Measurements from ENCODE around the gene POR.

Gene POR

DNA sequence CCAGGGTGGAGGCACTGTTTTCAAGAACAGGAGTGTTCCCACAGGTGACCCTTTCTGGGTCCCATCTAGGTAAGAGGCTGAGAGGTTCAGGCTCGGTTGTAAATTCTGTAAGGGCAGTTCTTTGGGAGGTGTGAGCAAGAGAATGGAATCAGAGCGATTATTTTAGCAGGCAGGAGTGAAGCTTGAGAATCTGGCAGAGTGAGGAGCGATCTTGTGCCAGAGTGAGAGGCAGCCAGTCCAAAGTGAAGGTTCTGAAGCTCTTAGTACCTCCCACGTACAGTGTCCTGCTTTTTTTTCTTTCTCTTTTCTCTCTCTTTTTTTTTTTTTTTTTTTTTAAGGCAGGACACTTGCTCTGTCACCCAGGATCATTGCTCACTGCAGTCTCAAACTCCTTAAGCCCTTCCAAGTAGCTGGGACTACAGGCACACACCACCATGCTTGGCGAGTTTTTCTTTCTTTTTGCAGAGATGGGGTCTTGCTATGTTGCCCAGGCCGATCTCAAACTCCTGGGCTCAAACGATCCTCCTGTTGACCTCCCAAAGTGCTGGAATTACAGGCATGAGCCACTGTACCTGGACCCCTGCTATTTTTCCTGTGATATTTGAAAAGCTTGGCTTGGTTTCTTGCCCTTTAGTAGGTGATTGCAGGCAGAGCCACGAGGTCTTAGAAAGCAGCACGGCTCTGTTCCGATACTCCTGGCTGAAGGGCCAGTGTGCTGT lies 10.9 kb downstream of the POR start:
- TF ChIP-seq EZH2phosphoT487 (IDR thresholded peaks at IDR 0.05; ENCODE audit: borderline replicate concordance) = no peak
- TF ChIP-seq CTCF (conservative IDR thresholded peaks at IDR 0.05; ENCODE audit: low read length) = no peak

GRCh38 chr7:75928568-75928914 lies 13.6 kb downstream of the POR start:
- Histone ChIP-seq H3F3A (ENCODE audit: low read depth) (peaks cover 3% of the 10 kb centered on the region; the same call in 1 of the 2 replicates), H3K9me2 (replicated peaks; ENCODE audit: low read depth, low read length) (no peaks in the 10 kb centered on the region), H3K79me2 (ENCODE audit: insufficient read depth, low read length) (no peaks in the 10 kb centered on the region; the same call in 1 of the 2 replicates), H3K9ac (ENCODE audit: low read depth, low read length, poor library complexity, severe bottlenecking) (no peak overlapping the region), H3K36me3 (ENCODE audit: insufficient read depth, low read length) (no peaks in the 10 kb centered on the region), H4K20me1 (ENCODE audit: insufficient read depth, low read length, poor library complexity, severe bottlenecking) (no peaks in the 10 kb centered on the region), H2AFZ (ENCODE audit: low read length) (no peak overlapping the region), H3K4me2 (ENCODE audit: low read depth, low read length, poor library complexity, severe bottlenecking) (peak overlapping the region; percentile 36), H3K4me1 (ENCODE audit: insufficient read depth, low read length, poor library complexity, severe bottlenecking) (peaks cover 9% of the 10 kb centered on the region), H3K9me3 (ENCODE audit: insufficient read depth, low read depth, low read length) (no peaks in the 10 kb centered on the region), H3K27me3 (ENCODE audit: insufficient read depth, low read length, poor library complexity, severe bottlenecking) (no peaks in the 10 kb centered on the region), H3K4me3 (ENCODE audit: low read length, poor library complexity, severe bottlenecking) (no peak overlapping the region)
- TF ChIP-seq EZH2phosphoT487 (IDR thresholded peaks at IDR 0.05; ENCODE audit: borderline replicate concordance) (no peak), CTCF (conservative IDR thresholded peaks at IDR 0.05; ENCODE audit: low read length) (no peak)

More for the DNA sequence above, 10.9 kb downstream of the POR start:
- no peaks in the 10 kb centered on the region for H3K9me2 ChIP-seq (replicated peaks; ENCODE audit: low read depth, low read length)
- H3K4me3 ChIP-seq (ENCODE audit: low read length, poor library complexity, severe bottlenecking) = no peak overlapping the region
- no peak overlapping the region for H2AFZ ChIP-seq (ENCODE audit: low read length)
- no peaks in the 10 kb centered on the region for H3K36me3 ChIP-seq (ENCODE audit: insufficient read depth, low read length)
- no peak overlapping the region for H3K4me2 ChIP-seq (ENCODE audit: low read depth, low read length, poor library complexity, severe bottlenecking)
- peaks cover 9% of the 10 kb centered on the region for H3K4me1 ChIP-seq (ENCODE audit: insufficient read depth, low read length, poor library complexity, severe bottlenecking)
- no peak overlapping the region for H3K9ac ChIP-seq (ENCODE audit: low read depth, low read length, poor library complexity, severe bottlenecking)
- H4K20me1 ChIP-seq (ENCODE audit: insufficient read depth, low read length, poor library complexity, severe bottlenecking) = peaks cover 3% of the 10 kb centered on the region
- H3F3A ChIP-seq (ENCODE audit: low read depth) = peaks cover 3% of the 10 kb centered on the region; the same call in 1 of the 2 replicates
- H3K79me2 ChIP-seq (ENCODE audit: insufficient read depth, low read length) = no peaks in the 10 kb centered on the region; the same call in 1 of the 2 replicates
- no peaks in the 10 kb centered on the region for H3K9me3 ChIP-seq (ENCODE audit: insufficient read depth, low read depth, low read length)
- H3K27me3 ChIP-seq (ENCODE audit: insufficient read depth, low read length, poor library complexity, severe bottlenecking) = no peaks in the 10 kb centered on the region

- H3K4me3 ChIP-seq (ENCODE audit: low read length, poor library complexity, severe bottlenecking) = no peak overlapping the region
- no peak overlapping the region for H2AFZ ChIP-seq (ENCODE audit: low read length)
- TF ChIP-seq EZH2phosphoT487 (IDR thresholded peaks at IDR 0.05; ENCODE audit: borderline replicate concordance) (no peak), CTCF (conservative IDR thresholded peaks at IDR 0.05; ENCODE audit: low read length) (no peak)
- no peaks in the 10 kb centered on the region for H3K36me3 ChIP-seq (ENCODE audit: insufficient read depth, low read length)
- no peaks in the 10 kb centered on the region for H4K20me1 ChIP-seq (ENCODE audit: insufficient read depth, low read length, poor library complexity, severe bottlenecking)
- no peaks in the 10 kb centered on the region for H3K9me2 ChIP-seq (replicated peaks; ENCODE audit: low read depth, low read length)
- H3K27me3 ChIP-seq (ENCODE audit: insufficient read depth, low read length, poor library complexity, severe bottlenecking) = no peaks in the 10 kb centered on the region
- no peak overlapping the region for H3K4me2 ChIP-seq (ENCODE audit: low read depth, low read length, poor library complexity, severe bottlenecking)
- H3K79me2 ChIP-seq (ENCODE audit: insufficient read depth, low read length) = no peaks in the 10 kb centered on the region
- H3K9me3 ChIP-seq (ENCODE audit: insufficient read depth, low read depth, low read length) = no peaks in the 10 kb centered on the region
- H3K4me1 ChIP-seq (ENCODE audit: insufficient read depth, low read length, poor library complexity, severe bottlenecking) = peaks cover 9% of the 10 kb centered on the region
- H3K9ac ChIP-seq (ENCODE audit: low read depth, low read length, poor library complexity, severe bottlenecking) = no peak overlapping the region
- H3F3A ChIP-seq (ENCODE audit: low read depth) = peaks cover 3% of the 10 kb centered on the region; the same call in 1 of the 2 replicates
These were observed 16.7 kb downstream of the POR start for GRCh38 chr7:75931680-75932079.

Data from Loucy (cell line).